ENCODE results near the gene GATD1. TPM values are rescaled to one million over a fixed set of nuclear protein-coding genes. Genes with fewer than 3 reads are reported as not detected.

Gene GATD1
- total and polyA plus RNA-seq, 9 of the 15 experiments (the other 6 are each of a cell fraction or from before 2014, with no cell fraction given), result 2.8 to 144 (median 36.9) TPM

DNA sequence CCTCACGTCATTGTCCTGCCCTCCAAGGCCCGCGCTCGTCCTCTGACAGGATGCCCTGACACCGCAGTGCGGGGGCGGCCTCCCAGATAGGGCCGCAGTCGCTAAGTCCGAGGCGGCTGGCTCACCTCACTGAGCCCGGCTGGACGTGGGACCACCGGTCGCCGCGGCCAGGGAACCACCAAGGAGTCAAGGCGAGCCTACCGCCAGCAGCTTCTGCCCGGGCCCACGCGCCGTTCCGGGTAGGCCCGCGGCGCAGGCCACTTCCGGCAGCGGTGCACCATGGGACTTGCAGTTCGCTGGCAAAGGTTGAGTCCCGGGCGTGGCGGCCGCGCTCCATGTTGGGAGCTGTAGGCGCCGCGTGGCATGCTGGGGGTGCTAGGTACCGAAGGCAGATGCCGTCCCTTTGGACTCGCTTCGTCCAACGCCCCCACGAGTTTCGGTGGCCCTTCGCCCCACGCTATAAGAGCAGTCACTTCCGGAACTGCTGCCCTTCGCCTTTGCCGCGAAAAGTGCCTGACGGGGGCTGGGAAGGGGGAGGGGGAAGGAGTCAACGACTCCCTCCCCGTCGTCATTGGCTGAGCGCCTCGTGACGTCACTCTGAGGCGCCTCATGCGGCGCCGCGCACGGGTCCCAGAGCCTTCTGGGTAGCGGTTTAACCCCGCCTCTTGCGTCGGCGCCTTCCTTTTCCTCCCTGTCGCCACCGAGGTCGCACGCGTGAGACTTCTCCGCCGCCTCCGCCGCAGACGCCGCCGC is 32.2 kb upstream of the GATD1 start, which contains the start of gene RPLP2 (continued):
- TF ChIP-seq SMAD2 (IDR thresholded peaks at IDR 0.05; ENCODE audit: low read depth, low read length) (no peak), KAT7 (CRISPR knock-in tag; IDR thresholded peaks at IDR 0.05; ENCODE audit: borderline replicate concordance) (peak; percentile 75; the same call in 1 of the 2 replicates), MAX (CRISPR knock-in tag; IDR thresholded peaks at IDR 0.05) (peak; percentile 96), CHD2 (IDR thresholded peaks at IDR 0.05; ENCODE audit: low read depth, low read length) (peak; percentile 81), ZNF324 (CRISPR knock-in tag; IDR thresholded peaks at IDR 0.05) (no peak), MBD2 (IDR thresholded peaks at IDR 0.05; ENCODE audit: borderline replicate concordance, low read depth) (peak; percentile 83), ZNF184 (CRISPR knock-in tag; IDR thresholded peaks at IDR 0.05) (no peak), ETS1 (conservative IDR thresholded peaks at IDR 0.05; ENCODE audit: control insufficient read depth, low read depth, low read length) (peak; percentile 98), HMG20B (CRISPR knock-in tag; IDR thresholded peaks at IDR 0.05) (no peak), KLF16 (IDR thresholded peaks at IDR 0.05) (no peak), CBFA2T2 (conservative IDR thresholded peaks at IDR 0.05) (no peak), CBX3 (IDR thresholded peaks at IDR 0.05; ENCODE audit: borderline replicate concordance in 1 of 2, low read length in 2 of 2) (no peak), ZNF384 (IDR thresholded peaks at IDR 0.05; ENCODE audit: low read depth, low read length) (peak; percentile 3; the same call in 1 of the 2 replicates), IRF2 (CRISPR knock-in tag; IDR thresholded peaks at IDR 0.05) (no peak), CBX5 (IDR thresholded peaks at IDR 0.05; ENCODE audit: borderline replicate concordance, low read depth) (no peak), RCOR1 (IDR thresholded peaks at IDR 0.05; ENCODE audit: borderline replicate concordance in 1 of 2, low read depth in 2 of 2, low read length in 2 of 2) (peak; percentile 13 to 47; a peak in 2 of 4 replicates), ZKSCAN1 (IDR thresholded peaks at IDR 0.05; ENCODE audit: low read depth, low read length) (0 out of 2 replicates have a peak, but pooled peaks have one; percentile 28), RHOXF2B (CRISPR knock-in tag; conservative IDR thresholded peaks at IDR 0.05) (no peak), NFRKB (IDR thresholded peaks at IDR 0.05; ENCODE audit: low read depth) (peak; percentile 80), MAFK (IDR thresholded peaks at IDR 0.05; ENCODE audit: low read length) (no peak; the same call in 1 of the 2 replicates), ZNF24 (IDR thresholded peaks at IDR 0.05) (0 out of 2 replicates have a peak, but pooled peaks have one; percentile 14), ZNF445 (CRISPR knock-in tag; IDR thresholded peaks at IDR 0.05; ENCODE audit: low read depth) (no peak), ILK (tag; IDR thresholded peaks at IDR 0.05; ENCODE audit: borderline replicate concordance, low read depth) (no peak), ZNF586 (CRISPR knock-in tag; conservative IDR thresholded peaks at IDR 0.05) (no peak), NCOA2 (IDR thresholded peaks at IDR 0.05; ENCODE audit: partially characterized antibody in 2 of 2) (no peak), FOXP1 (CRISPR knock-in tag; IDR thresholded peaks at IDR 0.05) (peak; percentile 96), ZNF23 (CRISPR knock-in tag; IDR thresholded peaks at IDR 0.05) (no peak)
- TF ChIP-seq, protein P1, sequence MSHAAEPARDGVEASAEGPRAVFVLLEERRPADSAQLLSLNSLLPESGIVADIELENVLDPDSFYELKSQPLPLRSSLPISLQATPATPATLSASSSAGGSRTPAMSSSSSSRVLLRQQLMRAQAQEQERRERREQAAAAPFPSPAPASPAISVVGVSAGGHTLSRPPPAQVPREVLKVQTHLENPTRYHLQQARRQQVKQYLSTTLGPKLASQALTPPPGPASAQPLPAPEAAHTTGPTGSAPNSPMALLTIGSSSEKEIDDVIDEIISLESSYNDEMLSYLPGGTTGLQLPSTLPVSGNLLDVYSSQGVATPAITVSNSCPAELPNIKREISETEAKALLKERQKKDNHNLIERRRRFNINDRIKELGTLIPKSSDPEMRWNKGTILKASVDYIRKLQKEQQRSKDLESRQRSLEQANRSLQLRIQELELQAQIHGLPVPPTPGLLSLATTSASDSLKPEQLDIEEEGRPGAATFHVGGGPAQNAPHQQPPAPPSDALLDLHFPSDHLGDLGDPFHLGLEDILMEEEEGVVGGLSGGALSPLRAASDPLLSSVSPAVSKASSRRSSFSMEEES (CRISPR knock-in tag; IDR thresholded peaks at IDR 0.05), result no peak

All from K562 (cell line).